Ishikawa (cell line): Measurements from ENCODE around the gene ANKMY1.

ENCODE experiments used
- CREB1 ChIP-seq: IDR thresholded peaks from 2 replicates; pipeline ENCODE4 v1.6.1; 2012; ENCODE audit warnings: low read depth
- EGR1 ChIP-seq: IDR thresholded peaks from 2 replicates; pipeline ENCODE4 v1.6.1; 2012
- EP300 ChIP-seq: IDR thresholded peaks from 2 replicates; pipeline ENCODE4 v1.6.1; 2012; ENCODE audit warnings: borderline replicate concordance
- MAX ChIP-seq: IDR thresholded peaks from 2 replicates; pipeline ENCODE4 v1.6.1; 2012
- RAD21 ChIP-seq: IDR thresholded peaks from 2 replicates; pipeline ENCODE4 v1.6.1; 2012; ENCODE audit warnings: low read depth
- REST ChIP-seq: IDR thresholded peaks from 2 replicates; pipeline ENCODE4 v1.6.1; 2012; ENCODE audit warnings: low read depth, mild to moderate bottlenecking
- TAF1 ChIP-seq: IDR thresholded peaks from 2 replicates; pipeline ENCODE4 v1.6.1; 2012; ENCODE audit warnings: low read depth, mild to moderate bottlenecking
- TEAD4 ChIP-seq: IDR thresholded peaks from 2 replicates; pipeline ENCODE4 v1.6.1; 2012
- YY1 ChIP-seq: IDR thresholded peaks from 2 replicates; pipeline ENCODE4 v1.6.1; 2012; ENCODE audit warnings: low read depth

GRCh38 chr2:240446664-240447175, 111.1 kb downstream of the ANKMY1 start:
- TF ChIP-seq EP300 (no peak), REST (no peak), TAF1 (no peak), MAX (no peak), TEAD4 (no peak), CREB1 (no peak), YY1 (no peak), EGR1 (no peak), RAD21 (no peak)
